Thyroid gland (tissue), 4 donors: ENCODE measurements around the gene IGSF9B.

Experiments used
- POLR2A ChIP-seq, 2 donors: fragments of 450-650 bp; IDR thresholded peaks; one replicate each; pipeline ENCODE4 v1.6.1; 2017; ENCODE audit warnings: antibody characterized with exemption in 2 of 2, mild to moderate bottlenecking in 2 of 2, moderate library complexity in 1 of 2
- TF ChIP-seq, protein P1 (sequence below), 6 experiments: fragments of 200-600 bp in 3 of 6; fragments of 450-650 bp in 3 of 6; sonication (generic) in 3 of 6; IDR thresholded peaks; one replicate each; pipeline ENCODE4 v1.5.1; 2016 to 2019; ENCODE audit warnings: antibody characterized with exemption in 6 of 6, mild to moderate bottlenecking in 2 of 6, inconsistent platforms in 1 of 6, moderate library complexity in 1 of 6

DNA sequence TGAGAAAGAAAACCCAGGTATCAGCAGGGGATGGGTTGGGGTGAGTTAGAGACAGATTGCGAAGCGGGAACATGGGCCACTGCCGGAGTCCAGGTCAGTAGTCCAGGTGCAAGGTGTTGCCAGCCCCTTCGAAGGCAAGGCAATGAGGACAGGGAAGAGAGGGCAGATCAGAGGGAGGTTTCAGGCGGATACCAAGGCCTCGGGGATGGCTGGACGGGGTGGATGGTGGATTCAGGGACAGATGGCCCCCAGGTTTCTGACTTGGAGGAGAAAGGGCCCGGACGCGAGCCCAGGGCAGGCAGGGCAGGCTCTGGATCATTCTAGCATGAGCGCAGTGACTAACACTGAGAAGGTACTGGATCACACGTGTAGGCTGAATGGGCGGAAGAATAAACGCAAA is 25.4 kb upstream of the IGSF9B start:
- TF ChIP-seq, protein P1, sequence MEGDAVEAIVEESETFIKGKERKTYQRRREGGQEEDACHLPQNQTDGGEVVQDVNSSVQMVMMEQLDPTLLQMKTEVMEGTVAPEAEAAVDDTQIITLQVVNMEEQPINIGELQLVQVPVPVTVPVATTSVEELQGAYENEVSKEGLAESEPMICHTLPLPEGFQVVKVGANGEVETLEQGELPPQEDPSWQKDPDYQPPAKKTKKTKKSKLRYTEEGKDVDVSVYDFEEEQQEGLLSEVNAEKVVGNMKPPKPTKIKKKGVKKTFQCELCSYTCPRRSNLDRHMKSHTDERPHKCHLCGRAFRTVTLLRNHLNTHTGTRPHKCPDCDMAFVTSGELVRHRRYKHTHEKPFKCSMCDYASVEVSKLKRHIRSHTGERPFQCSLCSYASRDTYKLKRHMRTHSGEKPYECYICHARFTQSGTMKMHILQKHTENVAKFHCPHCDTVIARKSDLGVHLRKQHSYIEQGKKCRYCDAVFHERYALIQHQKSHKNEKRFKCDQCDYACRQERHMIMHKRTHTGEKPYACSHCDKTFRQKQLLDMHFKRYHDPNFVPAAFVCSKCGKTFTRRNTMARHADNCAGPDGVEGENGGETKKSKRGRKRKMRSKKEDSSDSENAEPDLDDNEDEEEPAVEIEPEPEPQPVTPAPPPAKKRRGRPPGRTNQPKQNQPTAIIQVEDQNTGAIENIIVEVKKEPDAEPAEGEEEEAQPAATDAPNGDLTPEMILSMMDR (IDR thresholded peaks at IDR 0.05): no peak
- TF ChIP-seq POLR2A (IDR thresholded peaks at IDR 0.05): no peak
